H1 (cell line): ENCODE data around the gene TGFBR2. TPM values are rescaled to one million over a fixed set of nuclear protein-coding genes. Genes with fewer than 3 reads are reported as not detected.

Experiments used
- CTCF ChIA-PET: fragments of 300-600 bp; sonication (Branson Sonifier 250); formaldehyde crosslinking; loops from one replicate; lab custom pipeline; 2021; ENCODE audit not compliant: partially characterized antibody; lab: Charles Lee
- POLR2A ChIA-PET: fragments of 300-600 bp; sonication (Branson Sonifier 250); formaldehyde crosslinking; loops from one replicate; lab custom pipeline; 2021; ENCODE audit warnings: inconsistent platforms; ENCODE audit not compliant: partially characterized antibody; lab: Charles Lee
- DNase-seq, 2 experiments: peaks; one replicate each; pipeline versions ENCODE4 v3.0.0 to v3.0.0-alpha.2; 2010 to 2022; ENCODE audit warnings: low spot score in 2 of 2, low read depth in 1 of 2, mixed read lengths in 1 of 2
- FAIRE-seq: peaks from 2 replicates; lab custom pipeline; 2011; peaks lifted over from hg19 to GRCh38; lab: Jason Lieb, UNC
- H2AFZ ChIP-seq: 2 replicates; pipeline ENCODE4 v1.8.1; 2012; ENCODE audit warnings: low read length, inconsistent platforms
- H2AK5ac ChIP-seq: 2 replicates; pipeline ENCODE4 v1.6.1; 2013; ENCODE audit warnings: low read depth, low read length
- H2BK120ac ChIP-seq: replicated peaks from 2 replicates; pipeline ENCODE3; 2013; ENCODE audit warnings: low read depth, low read length, inconsistent platforms
- H2BK12ac ChIP-seq: 2 replicates; pipeline ENCODE4 v1.6.1; 2013; ENCODE audit warnings: low read depth, low read length
- H2BK15ac ChIP-seq: 2 replicates; pipeline ENCODE4 v1.6.1; 2013; ENCODE audit warnings: low read length
- H2BK20ac ChIP-seq: 2 replicates; pipeline ENCODE4 v1.6.1; 2013; ENCODE audit warnings: low read length
- H2BK5ac ChIP-seq: 2 replicates; pipeline ENCODE4 v1.6.1; 2013; ENCODE audit warnings: low read depth, low read length
- H3K14ac ChIP-seq: 2 replicates; pipeline ENCODE4 v1.6.1; 2013; ENCODE audit warnings: inconsistent platforms; ENCODE audit not compliant: insufficient read length
- H3K18ac ChIP-seq: 2 replicates; pipeline ENCODE4 v1.6.1; 2013; ENCODE audit warnings: low read length; ENCODE audit errors: extremely low read depth
- H3K23ac ChIP-seq: 2 replicates; pipeline ENCODE4 v1.6.1; 2013; ENCODE audit warnings: inconsistent platforms; ENCODE audit not compliant: insufficient read length
- H3K23me2 ChIP-seq: 2 replicates; pipeline ENCODE4 v1.6.1; 2013; ENCODE audit warnings: low read depth, low read length
- H3K27ac ChIP-seq: 2 replicates; pipeline ENCODE4 v1.6.1; 2011; ENCODE audit warnings: low read depth, low read length, inconsistent platforms
- H3K27me3 ChIP-seq, 4 experiments: replicated peaks in 1 of 4; 1 replicate in 1 of 4; 2 replicates in 3 of 4; pipeline versions ENCODE4 v1.6.1 to v1.8.1; 2011 to 2013; ENCODE audit warnings: low read length in 3 of 4, mild to moderate bottlenecking in 3 of 4, inconsistent platforms in 2 of 4, mixed read lengths in 2 of 4, moderate library complexity in 1 of 4; ENCODE audit not compliant: control insufficient read depth in 3 of 4, insufficient read depth in 3 of 4; ENCODE audit errors: extremely low read depth in 1 of 4
- H3K36me3 ChIP-seq, 4 experiments: 2 replicates each; pipeline versions ENCODE4 v1.6.1 to v1.8.1; 2011 to 2013; ENCODE audit warnings: mild to moderate bottlenecking in 4 of 4, low read length in 3 of 4, moderate library complexity in 2 of 4, control low read depth in 1 of 4, inconsistent platforms in 1 of 4; ENCODE audit not compliant: insufficient read depth in 4 of 4, control insufficient read depth in 2 of 4
- H3K4ac ChIP-seq: replicated peaks from 2 replicates; pipeline ENCODE3; 2013; ENCODE audit warnings: low read length, low read depth, mixed read lengths, inconsistent platforms; ENCODE audit not compliant: insufficient read length
- H3K4me1 ChIP-seq, 4 experiments: replicated peaks in 1 of 4; 1 replicate in 1 of 4; 2 replicates in 3 of 4; pipeline versions ENCODE4 v1.6.1 to v1.8.1; 2011 to 2013; ENCODE audit warnings: low read length in 3 of 4, inconsistent platforms in 2 of 4, mixed read lengths in 1 of 4; ENCODE audit not compliant: insufficient read depth in 4 of 4, control insufficient read depth in 3 of 4
- H3K4me2 ChIP-seq, 2 experiments: 2 replicates each; pipeline versions ENCODE4 v1.6.1 to v1.8.1; 2011 to 2013; ENCODE audit warnings: low read depth in 2 of 2, low read length in 2 of 2, control low read depth in 1 of 2, inconsistent platforms in 1 of 2, mild to moderate bottlenecking in 1 of 2; ENCODE audit not compliant: insufficient read depth in 1 of 2
- H3K4me3 ChIP-seq, 4 experiments: fragments of 200-600, 300-600 bp in 1 of 4; sonication (generic), shearing (Covaris generic), sonication (Bioruptor Twin) in 1 of 4; 2 replicates each; pipeline versions ENCODE4 v1.5.1 to v1.8.1; 2011 to 2016; ENCODE audit warnings: low read length in 4 of 4, low read depth in 3 of 4, control low read depth in 2 of 4, inconsistent platforms in 2 of 4, mild to moderate bottlenecking in 2 of 4, mixed read lengths in 1 of 4, moderate library complexity in 1 of 4; ENCODE audit not compliant: insufficient read depth in 2 of 4; ENCODE audit errors: extremely low read depth in 1 of 4
- H3K56ac ChIP-seq: replicated peaks from 2 replicates; pipeline ENCODE3; 2013; ENCODE audit warnings: low read depth, mild to moderate bottlenecking, mixed read lengths, low read length, inconsistent platforms; ENCODE audit not compliant: insufficient read length
- H3K79me1 ChIP-seq: 2 replicates; pipeline ENCODE4 v1.6.1; 2013; ENCODE audit warnings: low read depth, low read length, control low read depth
- H3K79me2 ChIP-seq, 2 experiments: 2 replicates each; pipeline versions ENCODE4 v1.6.1 to v1.8.1; 2012 to 2013; ENCODE audit warnings: low read length in 2 of 2, mild to moderate bottlenecking in 2 of 2, inconsistent platforms in 1 of 2; ENCODE audit not compliant: insufficient read depth in 2 of 2, control insufficient read depth in 1 of 2
- H3K9ac ChIP-seq, 4 experiments: replicated peaks in 1 of 4; 1 replicate in 1 of 4; 2 replicates in 3 of 4; pipeline versions ENCODE4 v1.6.1 to v1.8.1; 2011 to 2013; ENCODE audit warnings: low read depth in 3 of 4, low read length in 3 of 4, control low read depth in 2 of 4, mild to moderate bottlenecking in 2 of 4, moderate library complexity in 2 of 4, inconsistent platforms in 1 of 4; ENCODE audit errors: extremely low read depth in 1 of 4
- H3K9me3 ChIP-seq, 2 experiments: 2 replicates each; pipeline versions ENCODE4 v1.6.1 to v1.8.1; 2012 to 2013; ENCODE audit warnings: mild to moderate bottlenecking in 2 of 2, moderate library complexity in 2 of 2, control low read depth in 1 of 2, inconsistent platforms in 1 of 2, low read depth in 1 of 2, low read length in 1 of 2, mixed read lengths in 1 of 2; ENCODE audit not compliant: insufficient read depth in 2 of 2
- H4K20me1 ChIP-seq, 2 experiments: replicated peaks in 1 of 2; 2 replicates each; pipeline versions ENCODE3 to v1.8.1; 2011 to 2013; ENCODE audit warnings: inconsistent platforms in 2 of 2, low read length in 2 of 2, mild to moderate bottlenecking in 1 of 2; ENCODE audit not compliant: insufficient read depth in 2 of 2, control insufficient read depth in 1 of 2
- H4K5ac ChIP-seq: 2 replicates; pipeline ENCODE4 v1.6.1; 2013; ENCODE audit warnings: low read length, low read depth, mixed read lengths, inconsistent platforms; ENCODE audit not compliant: insufficient read length
- H4K8ac ChIP-seq: 2 replicates; pipeline ENCODE4 v1.8.0; 2013; ENCODE audit warnings: mild to moderate bottlenecking, moderate library complexity, low read length, inconsistent platforms; ENCODE audit not compliant: insufficient read depth; ENCODE audit errors: extremely low read depth
- H4K91ac ChIP-seq: replicated peaks from 2 replicates; pipeline ENCODE3; 2013; ENCODE audit warnings: low read length, mixed read lengths, inconsistent platforms; ENCODE audit not compliant: insufficient read length
- WGBS, 2 experiments: shearing (Covaris generic) in 1 of 2; methylation state at CpG; one replicate each; pipeline versions ENCODE4 v1.1.6 to v1.1.7; 2013 to 2015; ENCODE audit warnings: low lambda C conversion rate in 2 of 2, mixed read lengths in 2 of 2, inconsistent platforms in 1 of 2, low coverage in 1 of 2, missing lambda C conversion rate in 1 of 2; ENCODE audit not compliant: insufficient replicate concordance in 2 of 2, insufficient coverage in 1 of 2, insufficient read length in 1 of 2; ENCODE audit errors: extremely low coverage in 1 of 2, missing lambda C conversion rate in 1 of 2; 5-methylcytosine and 5-hydroxymethylcytosine counted together
- polyA plus RNA-seq, 7 experiments: library from polyadenylated mRNA; depleted of rRNA in 3 of 7; stranded (reverse) in 5 of 7; unstranded in 2 of 7; fragments of >200 nt in 5 of 7; fragments of 200-250 nt in 2 of 7; gene quantifications; 1 replicate in 5 of 7; 2 replicates in 1 of 7; 4 replicates in 1 of 7; pipeline versions ENCODE4 v1.2.1 to v1.2.3, GENCODE V29; 2011 to 2013; ENCODE audit warnings: missing spikeins in 2 of 7, mixed read lengths in 2 of 7
- total RNA-seq: library from RNA; stranded (reverse); fragmentation: NEBNext Ultra II Directional; extraction: Animal tissue kit (Norgen Biotek cat#: 25700); gene quantifications from 2 replicates; pipeline ENCODE4 v1.2.1, GENCODE V29; 2021
- TF ChIP-seq, protein P1 (sequence below), 3 experiments: IDR thresholded peaks; 1 replicate in 2 of 3; 2 replicates in 1 of 3; pipeline versions ENCODE4 v1.5.1 to v1.6.1; 2011; ENCODE audit warnings: low read length in 3 of 3, mild to moderate bottlenecking in 3 of 3, inconsistent platforms in 2 of 3, low read depth in 1 of 3, moderate library complexity in 1 of 3; ENCODE audit not compliant: insufficient read depth in 1 of 3; ENCODE audit errors: control extremely low read depth in 1 of 3

Gene TGFBR2
- total and polyA plus RNA-seq, 2 of the 8 experiments (the other 6 are each of a cell fraction or from before 2014, with no cell fraction given) = 4.2 to 7.4 TPM

DNA sequence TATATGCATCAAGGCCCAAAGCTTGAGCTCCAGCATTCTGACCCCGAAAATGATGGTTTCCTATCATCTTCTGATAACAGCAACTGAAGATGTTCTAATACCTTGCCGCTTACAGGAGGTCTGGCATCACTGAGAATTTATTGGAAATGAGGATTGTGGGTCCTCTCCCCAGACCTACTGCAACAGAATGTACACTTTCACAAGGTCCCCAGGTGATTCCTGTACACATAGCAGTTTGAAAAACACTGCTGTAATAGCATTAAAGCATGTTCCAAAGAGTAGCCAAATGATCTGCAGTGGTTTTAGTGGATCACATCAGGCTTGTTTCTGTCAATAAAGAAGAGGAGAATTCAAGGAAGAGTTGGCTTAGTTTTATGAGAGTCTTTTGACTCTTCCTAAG, 11.3 kb downstream of the TGFBR2 start:
- no peak overlapping the region for H2BK15ac ChIP-seq
- H3K9ac ChIP-seq = no peak overlapping the region
- H3K23me2 ChIP-seq = no peaks in the 10 kb centered on the region; the same call in 1 of the 2 replicates
- ChIA-PET CTCF (no interaction called here), POLR2A (no interaction called here)
- H3K79me2 ChIP-seq = peaks cover 6 to 86% of the 10 kb centered on the region in 2 experiments
- no peak overlapping the region for H2BK20ac ChIP-seq
- H3K36me3 ChIP-seq = no peaks in the 10 kb centered on the region
- H3K27me3 ChIP-seq = no peaks in the 10 kb centered on the region
- H2BK5ac ChIP-seq = no peak overlapping the region
- no peak overlapping the region for H3K56ac ChIP-seq
- no peak overlapping the region for H3K14ac ChIP-seq
- no peak overlapping the region for H2AFZ ChIP-seq
- no peak for FAIRE-seq
- no peaks in the 10 kb centered on the region for H3K9me3 ChIP-seq
- no peak overlapping the region for H4K5ac ChIP-seq
- H3K23ac ChIP-seq = no peak overlapping the region
- no peak overlapping the region for H3K27ac ChIP-seq
- no peak overlapping the region for H3K18ac ChIP-seq
- no peak overlapping the region for H3K4me2 ChIP-seq
- peaks cover 0 to 2% of the 10 kb centered on the region in 2 experiments for H4K20me1 ChIP-seq
- H2BK12ac ChIP-seq = no peak overlapping the region
- H2BK120ac ChIP-seq = no peak overlapping the region
- H3K4me1 ChIP-seq = peaks cover 0 to 4% (median 0%) of the 10 kb centered on the region in 4 experiments; a peak in 2 of 7 replicates
- peaks cover 2% of the 10 kb centered on the region; the same call in 1 of the 2 replicates for H3K79me1 ChIP-seq
- DNase-seq = no peak
- WGBS, 2 experiments = 86% methylated on average over 2 of the region's 2 CpGs; no CpG with 5 or more reads in 1 of the 2 experiments
- TF ChIP-seq, protein P1, sequence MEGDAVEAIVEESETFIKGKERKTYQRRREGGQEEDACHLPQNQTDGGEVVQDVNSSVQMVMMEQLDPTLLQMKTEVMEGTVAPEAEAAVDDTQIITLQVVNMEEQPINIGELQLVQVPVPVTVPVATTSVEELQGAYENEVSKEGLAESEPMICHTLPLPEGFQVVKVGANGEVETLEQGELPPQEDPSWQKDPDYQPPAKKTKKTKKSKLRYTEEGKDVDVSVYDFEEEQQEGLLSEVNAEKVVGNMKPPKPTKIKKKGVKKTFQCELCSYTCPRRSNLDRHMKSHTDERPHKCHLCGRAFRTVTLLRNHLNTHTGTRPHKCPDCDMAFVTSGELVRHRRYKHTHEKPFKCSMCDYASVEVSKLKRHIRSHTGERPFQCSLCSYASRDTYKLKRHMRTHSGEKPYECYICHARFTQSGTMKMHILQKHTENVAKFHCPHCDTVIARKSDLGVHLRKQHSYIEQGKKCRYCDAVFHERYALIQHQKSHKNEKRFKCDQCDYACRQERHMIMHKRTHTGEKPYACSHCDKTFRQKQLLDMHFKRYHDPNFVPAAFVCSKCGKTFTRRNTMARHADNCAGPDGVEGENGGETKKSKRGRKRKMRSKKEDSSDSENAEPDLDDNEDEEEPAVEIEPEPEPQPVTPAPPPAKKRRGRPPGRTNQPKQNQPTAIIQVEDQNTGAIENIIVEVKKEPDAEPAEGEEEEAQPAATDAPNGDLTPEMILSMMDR (IDR thresholded peaks at IDR 0.05; ENCODE audit: control extremely low read depth in 1 of 3, insufficient read depth in 1 of 3, low read depth in 1 of 3, low read length in 3 of 3) = no peak
- no peak overlapping the region for H3K4ac ChIP-seq
- H2AK5ac ChIP-seq = no peak overlapping the region
- H3K4me3 ChIP-seq = no peak overlapping the region
- no peak overlapping the region for H4K91ac ChIP-seq
- no peak overlapping the region for H4K8ac ChIP-seq
